ENCODE data around the gene ATOSB.

ATOSB gene

DNA sequence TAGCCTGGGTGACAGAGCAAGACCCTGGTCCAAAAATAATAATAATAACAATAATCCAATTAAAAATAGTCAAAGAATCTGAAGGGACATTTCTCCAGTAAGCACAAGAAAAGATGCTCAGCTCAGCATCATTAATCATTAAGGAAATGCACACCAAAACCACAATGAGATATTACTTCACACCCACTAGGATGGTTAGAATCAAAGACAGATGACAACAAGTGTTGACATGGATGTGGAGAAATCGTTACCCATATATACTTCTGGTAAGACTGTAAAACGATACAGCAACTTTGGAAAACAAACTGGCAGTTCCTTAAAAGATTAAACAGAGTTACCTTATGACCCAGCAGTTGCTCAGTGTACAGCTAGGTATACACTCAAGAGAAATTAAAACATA is 30.6 kb downstream of the ATOSB start:
- no peak for DNase-seq
- no peak for TF ChIP-seq POLR2A (IDR thresholded peaks at IDR 0.05; ENCODE audit: low read length)
- no peak for TF ChIP-seq GATA1 (IDR thresholded peaks at IDR 0.05; ENCODE audit: low read depth, low read length)

DNA sequence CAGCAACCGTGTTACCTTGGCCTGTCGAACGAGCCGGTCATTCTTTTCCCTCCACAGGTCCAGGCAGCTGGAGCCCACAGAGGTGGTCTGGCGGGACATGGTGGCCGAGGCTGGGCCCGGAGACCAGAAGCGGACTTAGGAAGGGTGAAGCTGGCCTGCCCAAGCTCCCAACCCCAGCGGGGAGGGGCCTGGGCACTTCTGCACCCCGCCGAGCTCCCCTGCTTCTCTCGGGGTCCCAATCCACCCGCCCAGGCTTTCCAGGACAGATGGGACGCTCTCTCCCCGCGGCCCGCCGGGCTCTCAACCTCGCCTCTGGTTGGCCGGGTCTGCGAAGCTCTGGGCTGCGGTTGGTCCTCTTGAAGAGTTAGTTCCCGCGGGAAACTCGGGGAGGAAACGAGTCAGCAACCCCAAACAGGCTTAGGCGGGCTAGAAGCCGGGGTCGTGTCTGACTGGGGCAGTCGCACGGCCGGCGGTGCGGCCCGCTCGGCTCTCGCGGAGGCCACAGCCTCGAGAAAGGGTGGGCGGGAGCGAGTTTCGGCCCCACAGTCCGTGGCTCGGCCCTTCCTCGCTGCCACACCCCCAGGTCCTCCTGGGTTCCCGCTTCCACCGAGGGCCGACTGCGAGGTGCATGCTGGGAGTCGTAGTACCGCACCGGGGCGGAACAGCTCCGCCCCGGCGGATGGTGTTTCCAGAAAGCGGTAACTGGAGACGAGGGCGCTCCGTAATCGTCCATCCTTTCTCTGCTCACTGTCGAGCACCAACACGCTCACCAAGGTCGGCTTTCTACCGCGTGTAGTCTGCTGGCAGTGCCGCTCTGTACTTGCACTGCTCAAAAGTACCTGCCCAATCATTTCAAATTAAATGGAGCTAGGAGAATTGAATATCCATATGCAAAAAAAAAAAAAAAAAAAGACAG is 36.0 kb downstream of the ATOSB start, which contains the start of gene FANCG:
Gene FANCG, minus strand, starts transcription at position 517 of the 916 bp plus-strand sequence. Its CDS starts 418 bp downstream, at position 99.
- TF ChIP-seq POLR2A (IDR thresholded peaks at IDR 0.05; ENCODE audit: low read length), result peak; percentile 83
- no peak for TF ChIP-seq GATA1 (IDR thresholded peaks at IDR 0.05; ENCODE audit: low read depth, low read length)
- peak; percentile 91 to 92 for DNase-seq

DNA sequence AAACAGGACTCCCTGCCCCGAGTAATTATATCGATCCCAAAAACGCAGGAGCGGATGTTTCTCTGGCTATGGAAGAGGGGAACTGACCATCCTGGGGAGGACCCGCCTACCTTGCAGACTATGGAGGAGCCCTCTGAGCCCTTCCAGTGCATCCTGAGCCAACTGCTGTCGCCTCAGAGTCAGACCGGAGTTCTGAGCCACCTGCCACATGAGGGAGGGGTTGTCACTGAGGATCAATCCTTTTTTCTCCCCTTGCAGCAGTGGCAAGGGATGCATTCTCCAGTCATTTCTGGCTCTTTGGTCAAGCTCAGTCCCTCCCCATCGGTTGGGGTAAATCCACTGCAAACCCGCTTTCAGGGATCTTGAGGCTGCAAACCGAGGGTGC is 36.6 kb downstream of the ATOSB start:
- TF ChIP-seq POLR2A (IDR thresholded peaks at IDR 0.05; ENCODE audit: low read length) (no peak), GATA1 (IDR thresholded peaks at IDR 0.05; ENCODE audit: low read depth, low read length) (no peak)
- DNase-seq, result peak in 1 of 2 experiments; percentile 47

DNA sequence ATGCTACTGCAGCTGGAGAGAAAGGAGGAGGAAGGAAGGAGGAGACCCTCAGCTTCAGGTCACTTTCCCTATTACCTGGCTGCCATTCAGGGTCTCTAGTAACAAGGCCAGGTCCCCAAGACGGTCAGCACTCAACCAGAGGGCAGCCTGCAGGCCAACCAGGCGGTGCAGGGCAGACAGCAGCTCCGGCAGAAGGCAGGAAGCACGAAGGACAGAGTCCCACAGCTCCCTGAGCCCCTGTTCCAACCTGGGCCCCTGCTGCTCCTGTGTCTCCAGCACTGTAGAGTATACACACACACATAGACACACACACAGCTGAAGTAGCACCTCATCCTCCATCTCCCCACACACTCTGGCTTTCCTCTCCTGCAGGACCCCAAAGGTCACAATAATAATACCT is 37.6 kb downstream of the ATOSB start:
- DNase-seq, result no peak
- TF ChIP-seq GATA1 (IDR thresholded peaks at IDR 0.05; ENCODE audit: low read depth, low read length) (no peak), POLR2A (IDR thresholded peaks at IDR 0.05; ENCODE audit: low read length) (no peak)

DNA sequence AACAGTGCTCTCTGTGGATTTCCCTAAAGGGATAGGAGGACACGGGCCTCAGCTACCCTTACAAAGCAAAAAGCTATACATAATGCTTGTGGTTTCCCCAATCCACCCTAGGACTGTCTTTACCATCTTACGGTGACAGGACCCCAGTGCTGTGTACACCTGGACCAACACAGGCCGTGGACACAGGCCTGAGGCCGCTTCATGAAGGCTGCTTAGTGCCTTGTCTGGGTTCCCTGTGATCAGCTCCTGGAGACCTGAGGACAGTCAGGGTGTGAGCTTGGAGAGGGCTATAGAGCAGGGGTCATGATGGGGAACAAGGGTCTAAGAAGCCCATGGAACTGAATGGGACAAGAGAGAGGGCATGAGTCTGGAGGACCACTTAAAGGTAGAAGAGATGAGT is 38.8 kb downstream of the ATOSB start:
- TF ChIP-seq GATA1 (IDR thresholded peaks at IDR 0.05; ENCODE audit: low read depth, low read length), result no peak
- TF ChIP-seq POLR2A (IDR thresholded peaks at IDR 0.05; ENCODE audit: low read length), result no peak
- no peak for DNase-seq

DNA sequence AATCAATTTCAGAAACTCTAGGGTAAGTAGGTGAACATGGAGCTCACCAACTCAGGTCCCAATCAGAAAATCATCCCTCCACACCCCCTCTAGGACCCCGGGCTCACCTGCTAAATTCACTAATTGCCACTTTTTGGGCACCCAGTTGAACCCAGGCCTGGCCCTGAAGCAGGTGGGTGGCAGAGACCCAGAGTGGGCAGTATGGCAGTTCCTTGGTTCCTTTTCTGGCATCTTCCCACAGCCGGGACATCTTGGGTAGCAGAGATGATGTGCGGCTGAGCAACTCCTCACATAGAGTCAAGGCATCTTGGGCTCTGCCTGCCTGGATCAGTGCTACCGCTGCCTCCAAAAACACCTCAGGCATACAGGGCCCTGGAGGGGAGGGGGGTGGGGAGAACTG is 40.3 kb downstream of the ATOSB start:
- TF ChIP-seq GATA1 (IDR thresholded peaks at IDR 0.05; ENCODE audit: low read depth, low read length) (no peak), POLR2A (IDR thresholded peaks at IDR 0.05; ENCODE audit: low read length) (no peak)
- no peak for DNase-seq

DNA sequence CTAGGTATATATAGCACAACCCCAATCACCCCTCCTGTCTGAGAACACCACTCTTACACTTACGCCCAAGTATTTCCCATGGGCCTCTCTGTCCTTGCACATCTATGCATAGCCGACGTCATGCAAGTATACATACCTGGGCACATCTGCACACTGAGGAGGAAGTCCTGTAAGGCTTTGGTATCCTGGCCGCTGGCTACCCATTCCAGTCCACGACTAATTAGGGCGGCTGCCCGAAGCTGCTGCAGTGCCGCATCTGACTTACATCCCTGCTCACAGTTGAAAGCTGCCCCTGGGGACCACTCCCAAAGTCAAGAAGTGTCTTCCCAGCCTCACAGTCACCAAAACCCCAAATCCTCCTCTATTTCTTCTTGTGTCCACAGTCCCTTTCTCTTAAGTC is 40.9 kb downstream of the ATOSB start:
- no peak for DNase-seq
- TF ChIP-seq GATA1 (IDR thresholded peaks at IDR 0.05; ENCODE audit: low read depth, low read length) (no peak), POLR2A (IDR thresholded peaks at IDR 0.05; ENCODE audit: low read length) (no peak)

DNA sequence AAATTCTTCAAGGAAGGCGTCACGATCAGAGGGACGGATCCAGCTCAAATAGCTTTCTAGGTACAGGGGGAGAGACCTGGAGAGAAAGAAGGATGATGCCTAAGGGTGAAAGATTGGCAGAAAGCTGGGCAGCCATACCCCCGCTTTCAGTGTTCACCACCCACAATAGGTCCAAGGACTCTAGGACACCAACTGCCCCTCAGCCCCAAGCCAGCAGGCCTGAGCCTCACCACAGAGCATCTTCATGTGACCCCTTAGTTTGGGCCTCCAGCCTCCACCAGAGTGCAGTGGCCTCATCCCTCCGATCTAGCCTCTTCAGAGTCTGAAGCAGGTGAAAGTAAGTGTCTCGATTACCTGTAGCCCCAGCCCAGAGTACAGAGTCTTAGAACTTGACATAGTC is 41.5 kb downstream of the ATOSB start:
- DNase-seq, result no peak
- TF ChIP-seq POLR2A (IDR thresholded peaks at IDR 0.05; ENCODE audit: low read length) (no peak), GATA1 (IDR thresholded peaks at IDR 0.05; ENCODE audit: low read depth, low read length) (no peak)

DNA sequence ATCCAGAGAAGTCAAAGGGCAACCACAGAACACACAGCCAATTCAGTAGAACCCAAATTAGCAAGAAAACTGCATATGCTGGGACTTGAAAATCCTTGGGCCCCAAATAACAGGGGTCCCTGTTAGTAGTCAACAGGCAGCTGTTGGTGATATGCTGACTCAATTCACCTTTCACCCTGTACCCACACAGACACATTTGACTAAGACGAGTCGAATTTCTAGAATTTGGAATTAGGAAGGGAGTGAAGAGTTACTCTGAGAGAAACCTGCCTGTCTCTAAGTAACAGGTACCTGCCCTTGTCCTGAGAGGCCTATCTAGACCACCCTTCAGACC is 42.4 kb downstream of the ATOSB start:
- no peak for TF ChIP-seq POLR2A (IDR thresholded peaks at IDR 0.05; ENCODE audit: low read length)
- no peak for TF ChIP-seq GATA1 (IDR thresholded peaks at IDR 0.05; ENCODE audit: low read depth, low read length)
- DNase-seq, result no peak

DNA sequence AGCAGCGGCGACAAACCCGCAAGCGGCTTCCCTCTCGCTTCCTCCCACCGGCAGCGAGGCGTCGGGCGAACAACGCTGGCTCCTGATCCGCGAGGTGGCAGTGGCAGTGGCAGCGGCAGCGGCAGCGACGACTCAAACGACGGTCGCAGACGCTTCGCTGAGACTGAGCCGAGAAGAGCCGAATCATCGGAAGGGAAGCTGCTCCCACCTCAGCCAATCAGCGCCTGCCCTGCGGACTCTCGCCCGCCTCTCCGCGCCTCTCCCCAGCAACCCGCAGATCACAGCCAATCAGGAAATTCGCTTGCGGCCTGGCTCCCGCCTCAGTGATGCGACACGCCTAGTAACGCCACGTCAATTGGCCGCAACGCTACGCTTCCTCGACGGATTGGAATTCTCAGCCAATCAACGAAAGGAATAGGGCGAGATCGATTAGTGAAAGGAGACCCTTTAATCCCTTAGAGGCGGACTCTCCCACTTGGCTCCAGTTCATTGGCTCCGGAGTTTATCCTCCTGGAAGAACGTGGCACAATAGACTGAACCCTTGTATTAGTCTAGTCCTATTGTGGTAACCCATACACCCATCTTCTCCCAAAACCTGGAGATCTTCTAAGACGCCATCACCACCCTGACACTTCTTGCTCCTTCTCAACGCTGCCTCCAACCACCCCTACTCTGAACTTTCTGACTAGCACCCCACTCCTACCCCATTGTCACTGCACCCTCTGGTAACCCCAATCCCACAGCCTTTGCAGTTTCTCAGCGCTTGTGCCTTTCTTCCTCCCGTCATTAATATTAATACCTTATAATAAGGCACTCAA is 43.0 kb downstream of the ATOSB start, which contains the start of gene VCP:
Gene VCP, minus strand, starts transcription at position 165 of the 818 bp plus-strand sequence. CDS start 272 bp downstream, outside the sequence.
- TF ChIP-seq POLR2A (IDR thresholded peaks at IDR 0.05; ENCODE audit: low read length) (peak; percentile 97), GATA1 (IDR thresholded peaks at IDR 0.05; ENCODE audit: low read depth, low read length) (no peak)
- DNase-seq, result peak; percentile 99

DNA sequence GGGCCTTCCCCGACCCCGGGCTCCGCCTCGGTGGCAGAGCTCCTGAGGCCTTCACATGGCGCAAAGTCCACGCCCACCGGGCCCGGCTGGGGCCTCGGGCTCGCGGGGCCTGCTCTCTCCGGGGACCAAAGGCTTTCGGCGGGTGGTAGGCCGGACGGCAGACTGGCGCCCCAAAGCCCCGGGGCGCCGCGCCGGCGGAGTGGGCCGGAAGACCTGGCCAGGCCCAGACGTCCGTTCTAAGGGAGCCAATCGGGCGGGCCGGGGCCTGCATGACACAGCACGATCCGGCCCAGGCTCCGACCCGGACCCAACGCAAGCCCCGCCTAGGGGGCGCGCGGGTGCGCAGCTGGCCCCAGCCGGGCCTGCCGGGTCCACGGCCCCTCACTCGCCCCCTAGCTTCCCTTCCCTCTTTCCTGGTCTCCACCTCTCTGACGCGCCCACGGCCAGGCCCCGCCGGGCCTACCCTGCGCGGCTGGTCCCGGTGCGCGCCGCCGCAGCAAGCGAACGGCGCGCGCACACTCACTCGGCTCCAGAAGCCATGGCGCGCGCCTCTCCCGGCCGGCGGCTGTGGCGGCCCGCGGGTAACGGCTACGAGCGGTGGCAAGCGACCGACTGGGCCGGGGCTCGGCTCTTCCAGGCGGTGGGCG is 43.7 kb downstream of the ATOSB start:
- DNase-seq, result peak; percentile 94 to 96
- no peak for TF ChIP-seq GATA1 (IDR thresholded peaks at IDR 0.05; ENCODE audit: low read depth, low read length)
- no peak for TF ChIP-seq POLR2A (IDR thresholded peaks at IDR 0.05; ENCODE audit: low read length)

DNA sequence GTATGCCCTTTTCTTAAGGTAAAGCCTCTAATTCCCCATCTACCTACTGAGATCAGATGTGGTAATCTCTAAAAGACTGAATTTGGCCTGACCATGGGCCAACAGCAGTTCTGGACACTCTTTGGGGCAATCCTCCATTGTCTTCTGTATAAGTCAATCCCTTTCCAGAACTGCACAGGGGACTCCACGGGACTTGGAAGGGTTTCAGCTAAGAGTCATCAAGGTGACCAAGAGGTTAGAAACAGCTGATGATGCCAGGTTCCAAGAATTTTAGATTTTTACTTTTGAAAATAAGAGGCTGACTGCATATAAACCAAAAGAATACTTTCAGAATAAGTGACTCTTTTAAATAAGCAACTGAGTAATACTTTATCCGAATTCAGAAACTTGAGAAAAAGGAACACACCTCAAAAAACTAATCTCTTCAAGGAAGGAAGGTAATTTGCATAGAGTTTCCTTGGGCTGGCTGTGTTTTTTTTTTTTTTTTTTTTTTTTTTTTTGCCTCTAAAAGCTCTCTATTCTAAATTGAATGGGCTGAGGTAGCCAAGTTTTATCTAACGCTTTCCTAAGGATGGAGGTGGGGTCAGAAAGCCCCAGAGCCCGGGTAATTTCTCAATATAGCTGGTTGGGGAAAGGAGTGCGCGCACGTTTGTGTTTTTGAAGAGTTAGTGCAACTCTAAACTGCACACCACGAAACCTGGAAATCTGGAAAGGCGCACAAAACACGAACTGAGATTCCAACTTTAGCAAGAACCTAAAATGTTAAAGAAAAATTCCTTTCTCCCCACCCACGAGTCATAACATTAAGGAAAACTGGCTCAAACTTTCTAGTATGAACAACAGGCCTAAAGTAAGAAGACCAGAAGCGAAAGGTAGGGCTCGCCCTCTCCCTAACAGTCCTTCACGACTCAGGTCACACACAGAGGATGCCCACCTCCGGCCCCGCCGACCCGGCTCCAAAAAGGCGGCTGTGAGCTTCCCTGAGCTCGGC is 44.5 kb downstream of the ATOSB start:
- peak; percentile 30 to 62 for DNase-seq

DNA sequence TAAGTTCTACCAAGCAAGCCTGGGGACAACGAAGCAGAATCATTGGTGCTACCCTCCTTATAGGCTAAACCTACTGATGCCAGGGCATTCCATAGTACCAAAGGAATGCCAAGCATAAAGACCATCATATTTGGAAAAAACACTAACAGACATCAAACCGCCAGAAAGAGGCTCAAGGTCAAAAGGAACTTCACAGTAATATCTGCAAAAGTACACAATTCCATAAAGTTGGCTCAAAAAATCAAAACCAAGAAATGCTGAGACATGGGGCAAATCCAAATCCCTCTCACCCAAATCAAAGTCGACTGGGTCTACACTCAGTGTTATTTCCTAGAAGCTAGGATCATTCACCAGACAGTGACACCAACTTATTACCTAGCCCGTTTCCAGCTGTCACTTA is 46.6 kb downstream of the ATOSB start:
- no peak for DNase-seq
- TF ChIP-seq GATA1 (IDR thresholded peaks at IDR 0.05; ENCODE audit: low read depth, low read length), result no peak
- TF ChIP-seq POLR2A (IDR thresholded peaks at IDR 0.05; ENCODE audit: low read length), result no peak

More for the DNA sequence above, 44.5 kb downstream of the ATOSB start:
- TF ChIP-seq POLR2A (IDR thresholded peaks at IDR 0.05; ENCODE audit: low read length) (no peak), GATA1 (IDR thresholded peaks at IDR 0.05; ENCODE audit: low read depth, low read length) (no peak)

Data from erythroblast (primary cell).